Left colon (tissue), 2 donors: Measurements from ENCODE around the gene SLC37A1. TPM values are rescaled to one million over a fixed set of nuclear protein-coding genes. Genes with fewer than 3 reads are reported as not detected.

Source experiments
- ATAC-seq: fragments of 200-7000 bp; cut with Tn5 transposase; one replicate; pipeline ENCODE4 v1.9.1; 2020; ENCODE audit warnings: mild to moderate bottlenecking, moderate library complexity
- DNase-seq, 2 donors: peaks; one replicate each; pipeline ENCODE4 v3.0.0-alpha.2; 2020
- intact Hi-C, 2 donors: fragments of 100-400 bp; cut with DNase I in 1 of 2; cut with micrococcal nuclease in 1 of 2; formaldehyde crosslinking; loops; one replicate each; pipeline versions ENCODE4 v1.11.2 to v1.14.0; 2022; cut with DNase I, micrococcal nuclease
- total RNA-seq, 2 donors: library from RNA; stranded (reverse); fragmentation: NEBNext Ultra II Directional; extraction: Animal tissue kit (Norgen Biotek cat#: 25700); gene quantifications; one replicate each; pipeline ENCODE4 v1.2.1, GENCODE V29; 2021
- donor health status: DM: no; HTN: no; CAD: no.
- donor health status: DM: yes; HTN: yes; CAD: no.

Gene SLC37A1
- total RNA-seq, 2 donors from 2014 or later, result 63.5 to 171 TPM

GRCh38 chr21:42563686-42564085 lies 50.0 kb downstream of the SLC37A1 start:
- no peak for ATAC-seq
- intact Hi-C loops, result no loop called here
- peak in 1 of 2 donors; percentile 15 for DNase-seq

GRCh38 chr21:42564561-42564971 lies 50.9 kb downstream of the SLC37A1 start:
- no peak for ATAC-seq
- intact Hi-C loops, result no loop called here
- peak in 1 of 2 donors; percentile 15 for DNase-seq

GRCh38 chr21:42565206-42565810 lies 51.7 kb downstream of the SLC37A1 start:
- DNase-seq (peak in 1 of 2 donors; percentile 14), ATAC-seq (no peak)
- intact Hi-C loops, result no loop called here

- intact Hi-C loops, result no loop called here
- no peak for ATAC-seq
Measured at GRCh38 chr21:42565886-42566523, 52.4 kb downstream of the SLC37A1 start.

GRCh38 chr21:42566524-42567213 lies 53.0 kb downstream of the SLC37A1 start:
- intact Hi-C loops, result no loop called here
- DNase-seq (peak in 1 of 2 donors; percentile 21), ATAC-seq (no peak)

More at GRCh38 chr21:42565886-42566523, 52.4 kb downstream of the SLC37A1 start:
- peak in 1 of 2 donors; percentile 12 for DNase-seq

GRCh38 chr21:42567214-42567555 lies 53.5 kb downstream of the SLC37A1 start:
- peak in 1 of 2 donors; percentile 14 for DNase-seq
- ATAC-seq, result no peak
- intact Hi-C loops, result no loop called here

- ATAC-seq (no peak), DNase-seq (peak in 1 of 2 donors; percentile 6)
- intact Hi-C loops, result no loop called here
Measured at GRCh38 chr21:42567861-42568260, 54.2 kb downstream of the SLC37A1 start.

GRCh38 chr21:42568376-42568775 lies 54.7 kb downstream of the SLC37A1 start:
- intact Hi-C loops, result no loop called here
- DNase-seq, result peak in 1 of 2 donors; percentile 17

GRCh38 chr21:42568866-42569731 lies 55.4 kb downstream of the SLC37A1 start:
- DNase-seq (peak in 1 of 2 donors; percentile 21), ATAC-seq (no peak)
- intact Hi-C loops, result no loop called here

More at GRCh38 chr21:42568376-42568775, 54.7 kb downstream of the SLC37A1 start:
- ATAC-seq, result no peak

GRCh38 chr21:42569732-42570301 lies 56.2 kb downstream of the SLC37A1 start:
- no peak for ATAC-seq
- intact Hi-C loops, result no loop called here
- DNase-seq, result peak in 1 of 2 donors; percentile 14

GRCh38 chr21:42570362-42570761 lies 56.7 kb downstream of the SLC37A1 start:
- ATAC-seq, result no peak

GRCh38 chr21:42570841-42571387 lies 57.3 kb downstream of the SLC37A1 start:
- intact Hi-C loops, result no loop called here
- DNase-seq, result peak in 1 of 2 donors; percentile 19
- ATAC-seq, result peak; percentile 42

More at GRCh38 chr21:42570362-42570761, 56.7 kb downstream of the SLC37A1 start:
- intact Hi-C loops, result no loop called here
- DNase-seq, result no peak

- DNase-seq (peak in 1 of 2 donors; percentile 14), ATAC-seq (no peak)
- intact Hi-C loops, result no loop called here
Measured at GRCh38 chr21:42571391-42572150, 57.9 kb downstream of the SLC37A1 start.

- intact Hi-C loops, result no loop called here
- ATAC-seq, result no peak
- peak in 1 of 2 donors; percentile 17 for DNase-seq
Measured at GRCh38 chr21:42572906-42573495, 59.3 kb downstream of the SLC37A1 start.

GRCh38 chr21:42574234-42575027 lies 60.8 kb downstream of the SLC37A1 start:
- DNase-seq (peak in 1 of 2 donors; percentile 5), ATAC-seq (no peak)
- intact Hi-C loops, result no loop called here

- no peak for DNase-seq
- intact Hi-C loops, result no loop called here
- ATAC-seq, result no peak
Measured at GRCh38 chr21:42575111-42575510, 61.5 kb downstream of the SLC37A1 start.
